ENCODE results near the gene ZNF521.

Gene ZNF521

DNA sequence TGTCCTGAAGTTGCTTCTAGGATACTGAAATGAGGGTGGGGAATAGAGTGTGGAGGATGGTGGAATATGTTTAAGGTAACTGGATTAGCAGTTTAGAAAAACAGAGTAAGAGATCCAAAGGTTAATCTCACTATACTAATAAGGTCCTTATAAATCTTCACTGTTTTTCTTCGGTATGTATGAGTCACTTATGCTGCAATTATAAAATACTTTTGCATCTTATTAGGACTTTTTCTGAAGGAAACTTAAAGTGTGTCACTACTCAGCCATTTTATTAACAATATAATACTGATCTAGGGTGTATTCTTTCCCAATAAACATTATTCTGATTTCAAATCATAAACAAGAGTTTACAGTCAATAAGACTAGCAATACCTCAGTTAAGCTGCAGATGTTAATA, 182.3 kb downstream of the ZNF521 start:
- TF ChIP-seq SIN3A (IDR thresholded peaks at IDR 0.05; ENCODE audit: borderline replicate concordance, insufficient read depth, low read length) (no peak), FOXP2 (optimal IDR thresholded peaks at IDR 0.05; ENCODE audit: borderline replicate concordance, extremely low read depth, extremely low read length, insufficient read depth) (no peak), POLR2AphosphoS5 (IDR thresholded peaks at IDR 0.05; ENCODE audit: low read depth, low read length) (no peak), TAF1 (IDR thresholded peaks at IDR 0.05; ENCODE audit: borderline replicate concordance, insufficient read depth, low read length) (no peak)
- TF ChIP-seq, protein P1, sequence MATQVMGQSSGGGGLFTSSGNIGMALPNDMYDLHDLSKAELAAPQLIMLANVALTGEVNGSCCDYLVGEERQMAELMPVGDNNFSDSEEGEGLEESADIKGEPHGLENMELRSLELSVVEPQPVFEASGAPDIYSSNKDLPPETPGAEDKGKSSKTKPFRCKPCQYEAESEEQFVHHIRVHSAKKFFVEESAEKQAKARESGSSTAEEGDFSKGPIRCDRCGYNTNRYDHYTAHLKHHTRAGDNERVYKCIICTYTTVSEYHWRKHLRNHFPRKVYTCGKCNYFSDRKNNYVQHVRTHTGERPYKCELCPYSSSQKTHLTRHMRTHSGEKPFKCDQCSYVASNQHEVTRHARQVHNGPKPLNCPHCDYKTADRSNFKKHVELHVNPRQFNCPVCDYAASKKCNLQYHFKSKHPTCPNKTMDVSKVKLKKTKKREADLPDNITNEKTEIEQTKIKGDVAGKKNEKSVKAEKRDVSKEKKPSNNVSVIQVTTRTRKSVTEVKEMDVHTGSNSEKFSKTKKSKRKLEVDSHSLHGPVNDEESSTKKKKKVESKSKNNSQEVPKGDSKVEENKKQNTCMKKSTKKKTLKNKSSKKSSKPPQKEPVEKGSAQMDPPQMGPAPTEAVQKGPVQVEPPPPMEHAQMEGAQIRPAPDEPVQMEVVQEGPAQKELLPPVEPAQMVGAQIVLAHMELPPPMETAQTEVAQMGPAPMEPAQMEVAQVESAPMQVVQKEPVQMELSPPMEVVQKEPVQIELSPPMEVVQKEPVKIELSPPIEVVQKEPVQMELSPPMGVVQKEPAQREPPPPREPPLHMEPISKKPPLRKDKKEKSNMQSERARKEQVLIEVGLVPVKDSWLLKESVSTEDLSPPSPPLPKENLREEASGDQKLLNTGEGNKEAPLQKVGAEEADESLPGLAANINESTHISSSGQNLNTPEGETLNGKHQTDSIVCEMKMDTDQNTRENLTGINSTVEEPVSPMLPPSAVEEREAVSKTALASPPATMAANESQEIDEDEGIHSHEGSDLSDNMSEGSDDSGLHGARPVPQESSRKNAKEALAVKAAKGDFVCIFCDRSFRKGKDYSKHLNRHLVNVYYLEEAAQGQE (IDR thresholded peaks at IDR 0.05; ENCODE audit: insufficient read depth in 1 of 2, low read depth in 2 of 2, low read length in 2 of 2): no peak

DNA sequence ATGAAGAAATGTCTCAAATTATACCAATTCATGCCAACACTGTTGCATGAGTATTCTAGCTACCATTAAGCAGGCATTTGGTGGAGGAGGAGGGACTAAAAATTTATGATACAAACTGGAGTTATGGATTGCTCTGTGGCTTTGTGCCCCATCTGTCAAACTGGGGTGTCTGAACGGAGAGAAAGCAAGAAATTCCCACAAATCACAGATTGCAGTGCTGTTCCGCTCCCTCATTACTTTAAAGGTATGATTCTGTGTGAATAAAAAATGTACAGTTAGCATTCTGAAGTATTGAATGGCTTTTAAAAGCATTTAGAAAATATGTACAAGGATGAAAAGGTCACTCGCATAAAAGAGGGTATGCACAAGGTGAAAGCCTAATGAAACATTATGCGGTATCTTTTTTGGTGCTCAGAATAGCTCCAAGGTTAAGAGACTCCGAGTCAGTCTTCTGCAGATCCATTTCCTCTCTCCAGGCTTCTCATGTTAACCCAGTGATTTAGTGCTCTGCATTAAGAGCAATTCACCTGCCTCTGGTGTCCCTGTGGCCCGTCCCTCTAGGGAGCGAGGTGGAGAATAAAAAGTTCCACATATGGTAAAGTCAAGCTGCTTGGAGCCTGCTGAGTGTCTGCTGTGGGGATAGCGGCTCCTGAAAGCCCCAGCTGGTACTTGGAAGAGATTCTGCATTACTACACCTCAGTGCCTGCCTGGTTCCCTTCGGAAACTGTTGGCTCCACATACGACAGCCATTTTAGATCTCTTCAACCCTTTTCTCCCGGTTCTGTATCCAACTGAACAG, 184.2 kb downstream of the ZNF521 start:
- TF ChIP-seq, protein P1 (IDR thresholded peaks at IDR 0.05; ENCODE audit: insufficient read depth in 1 of 2, low read depth in 2 of 2, low read length in 2 of 2): no peak
- TF ChIP-seq TAF1 (IDR thresholded peaks at IDR 0.05; ENCODE audit: borderline replicate concordance, insufficient read depth, low read length) (no peak), SIN3A (IDR thresholded peaks at IDR 0.05; ENCODE audit: borderline replicate concordance, insufficient read depth, low read length) (no peak), FOXP2 (optimal IDR thresholded peaks at IDR 0.05; ENCODE audit: borderline replicate concordance, extremely low read depth, extremely low read length, insufficient read depth) (no peak), POLR2AphosphoS5 (IDR thresholded peaks at IDR 0.05; ENCODE audit: low read depth, low read length) (no peak)

DNA sequence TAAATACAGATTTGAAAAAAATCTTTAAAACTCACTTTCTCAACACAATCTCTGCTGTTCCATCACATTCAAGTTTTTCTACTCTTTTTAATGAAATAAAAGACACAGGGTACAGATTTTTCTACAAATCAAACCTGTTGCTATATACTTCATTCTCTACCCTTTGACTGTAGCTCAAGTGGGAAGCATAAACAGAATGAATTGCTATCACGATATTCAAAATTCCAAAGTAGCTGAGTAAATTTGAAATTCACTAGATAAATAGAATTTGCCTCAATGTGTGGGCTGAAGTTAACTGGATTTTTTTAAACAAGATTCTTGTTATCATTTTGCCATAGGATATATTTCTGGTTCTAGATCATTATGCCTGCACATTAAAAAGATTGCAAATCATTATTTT, 185.9 kb downstream of the ZNF521 start:
- TF ChIP-seq, protein P1 (IDR thresholded peaks at IDR 0.05; ENCODE audit: insufficient read depth in 1 of 2, low read depth in 2 of 2, low read length in 2 of 2): no peak
- TF ChIP-seq POLR2AphosphoS5 (IDR thresholded peaks at IDR 0.05; ENCODE audit: low read depth, low read length) (no peak), SIN3A (IDR thresholded peaks at IDR 0.05; ENCODE audit: borderline replicate concordance, insufficient read depth, low read length) (no peak), FOXP2 (optimal IDR thresholded peaks at IDR 0.05; ENCODE audit: borderline replicate concordance, extremely low read depth, extremely low read length, insufficient read depth) (no peak), TAF1 (IDR thresholded peaks at IDR 0.05; ENCODE audit: borderline replicate concordance, insufficient read depth, low read length) (no peak)

DNA sequence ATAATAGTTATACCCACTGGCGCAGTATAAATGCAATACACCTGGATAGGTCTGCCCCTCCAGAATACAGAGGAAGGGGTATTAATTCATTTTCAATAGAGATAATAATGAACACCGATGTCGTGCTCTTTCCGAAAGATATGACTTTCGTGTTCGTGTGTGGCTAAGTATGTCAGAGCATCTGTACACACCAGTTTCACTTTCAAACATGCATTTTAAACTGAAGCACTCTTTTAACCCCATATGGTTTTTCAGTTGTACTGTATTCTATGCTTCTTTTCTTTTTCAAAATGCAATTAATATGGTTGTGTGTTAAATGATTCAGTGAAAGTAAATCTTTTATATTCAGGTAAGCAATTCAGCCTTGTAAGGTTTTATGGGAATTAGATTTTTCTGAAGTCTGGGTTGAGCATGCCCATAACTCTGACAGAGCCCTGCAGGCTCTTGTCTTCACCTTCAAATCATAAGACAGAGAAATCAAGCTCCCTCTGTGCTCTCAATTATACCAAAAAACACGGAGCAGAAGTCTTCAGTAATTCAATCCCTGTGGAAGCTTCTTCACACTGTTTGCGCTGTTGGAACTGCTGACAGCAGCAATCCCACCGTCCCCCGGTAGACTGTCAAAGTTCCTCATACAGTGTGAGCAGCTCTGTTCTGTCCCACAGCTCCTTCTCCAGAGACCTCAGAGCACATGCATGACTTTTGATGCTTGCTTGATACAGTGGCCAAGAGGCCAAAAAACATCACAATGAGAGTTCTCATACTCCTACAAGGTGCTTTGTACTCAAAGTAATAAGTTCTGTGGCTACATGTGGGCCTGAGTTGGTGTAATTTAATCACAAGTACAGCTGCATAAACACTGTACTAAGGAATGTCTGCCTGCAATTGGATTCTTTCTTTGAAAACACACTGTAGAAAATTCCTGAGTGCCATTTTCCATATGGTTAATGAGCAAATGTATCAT, 186.8 kb downstream of the ZNF521 start:
- TF ChIP-seq, protein P1 (IDR thresholded peaks at IDR 0.05; ENCODE audit: insufficient read depth in 1 of 2, low read depth in 2 of 2, low read length in 2 of 2): no peak
- no peak for TF ChIP-seq POLR2AphosphoS5 (IDR thresholded peaks at IDR 0.05; ENCODE audit: low read depth, low read length)
- no peak for TF ChIP-seq TAF1 (IDR thresholded peaks at IDR 0.05; ENCODE audit: borderline replicate concordance, insufficient read depth, low read length)
- no peak for TF ChIP-seq FOXP2 (optimal IDR thresholded peaks at IDR 0.05; ENCODE audit: borderline replicate concordance, extremely low read depth, extremely low read length, insufficient read depth)
- TF ChIP-seq SIN3A (IDR thresholded peaks at IDR 0.05; ENCODE audit: borderline replicate concordance, insufficient read depth, low read length): no peak

Measured in PFSK-1 (cell line).